GM20431 (cell line): ENCODE results near the gene DGKE.

Experiments used
- in situ Hi-C: fragments of 300-500 bp; cut with MseI, MboI; formaldehyde crosslinking; loops from one replicate; pipeline ENCODE4 v1.15.0; 2020; ENCODE audit warnings: low sequenced_read_pairs; ENCODE audit not compliant: unreplicated experiment

DGKE gene

DNA sequence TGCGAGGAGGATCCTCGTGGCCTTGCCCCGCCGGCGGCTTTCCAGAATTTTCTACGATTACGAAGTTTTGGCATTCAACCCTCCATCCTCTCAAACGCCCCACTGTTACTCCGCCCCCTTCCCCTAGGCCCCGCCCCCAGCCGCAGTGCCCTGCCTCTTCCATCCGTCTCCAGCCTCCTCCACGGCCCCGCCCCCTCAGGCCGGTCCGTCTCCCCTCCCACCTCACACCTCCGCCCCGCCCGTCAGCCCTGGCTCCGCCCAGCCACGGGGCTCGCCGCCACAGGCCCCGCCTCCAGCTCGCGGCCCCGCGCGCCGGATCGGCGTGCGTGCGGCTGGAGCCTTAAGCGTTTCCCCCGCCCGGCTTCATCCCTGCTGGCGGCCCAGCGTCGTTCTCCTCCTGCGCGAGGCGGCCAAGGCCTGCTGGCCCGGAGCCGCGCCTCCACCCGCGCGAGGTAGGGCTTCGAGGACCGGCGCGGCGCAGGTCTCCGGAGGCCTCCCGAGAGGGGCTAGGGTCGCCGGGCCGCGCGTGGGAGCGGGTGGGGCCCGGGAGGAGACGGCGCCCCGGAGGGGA, at the start of gene DGKE, which contains the start of gene C17orf67:
Gene DGKE (plus strand): TSS at position 343 of the 571 bp plus-strand sequence. CDS start 645 bp downstream, outside the sequence.
Gene C17orf67 (minus strand): TSS at position 112 of the 571 bp plus-strand sequence. CDS start 18,110 bp downstream, outside the sequence.
- in situ Hi-C loops, result no loop called here

DNA sequence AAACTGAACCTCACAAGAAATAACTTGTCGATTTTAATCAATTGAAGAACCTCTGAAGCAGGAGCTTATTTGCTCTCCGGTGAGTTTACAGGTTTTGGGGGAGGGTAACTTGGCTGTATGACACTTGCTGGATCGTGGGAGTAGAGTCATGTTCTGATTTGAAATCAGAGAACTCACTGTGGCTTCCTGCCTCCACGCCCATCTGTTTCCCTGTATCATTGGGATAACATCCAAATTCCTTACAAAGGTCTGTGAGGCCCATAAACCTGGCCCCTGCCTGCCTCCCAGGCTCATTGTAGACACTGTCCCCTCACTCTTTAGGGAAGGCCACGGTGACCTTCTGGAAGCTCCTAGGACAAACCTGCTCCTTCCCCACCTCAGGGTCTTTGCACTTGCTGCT, 48.5 kb upstream of the DGKE start:
- in situ Hi-C loops, result loop anchor here (25.0 kb wide), 1 partner anchor 98 kb away; no protein-coding TSS in a partner anchor

DNA sequence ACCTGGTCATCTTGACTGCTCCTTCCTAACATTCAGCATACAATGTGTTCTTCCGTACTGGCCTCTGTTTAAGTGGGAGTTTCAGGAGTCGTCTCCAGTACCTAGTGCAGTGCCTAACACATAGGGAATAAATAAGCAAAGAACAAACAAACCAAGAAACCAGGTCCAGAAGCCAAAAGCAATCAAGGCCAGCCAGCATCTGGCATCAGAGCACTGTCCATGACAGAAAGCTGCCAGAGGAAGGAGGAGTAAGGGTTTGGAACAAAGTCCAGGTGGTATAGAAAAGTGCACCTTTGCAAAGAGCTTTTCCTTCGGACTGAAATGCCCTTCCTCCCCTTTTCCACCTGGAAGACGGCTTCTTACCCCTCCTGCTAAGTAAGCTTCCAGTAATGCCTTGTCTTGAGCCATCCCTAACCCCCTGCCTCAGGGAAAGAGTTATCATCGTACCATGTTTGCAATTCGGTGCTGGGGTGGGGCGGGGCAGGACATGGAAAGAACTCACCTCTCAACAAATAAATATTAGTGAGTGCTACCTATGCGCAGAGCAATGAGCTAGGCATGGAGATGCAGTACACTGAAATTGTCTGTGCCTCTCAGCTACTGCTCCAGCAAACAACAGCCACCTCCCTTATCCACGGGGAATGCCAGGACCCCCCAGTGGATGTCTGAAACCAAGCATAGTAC, 47.8 kb upstream of the DGKE start:
- in situ Hi-C loops, result loop anchor here (25.0 kb wide), 1 partner anchor 99 kb away; no protein-coding TSS in a partner anchor

DNA sequence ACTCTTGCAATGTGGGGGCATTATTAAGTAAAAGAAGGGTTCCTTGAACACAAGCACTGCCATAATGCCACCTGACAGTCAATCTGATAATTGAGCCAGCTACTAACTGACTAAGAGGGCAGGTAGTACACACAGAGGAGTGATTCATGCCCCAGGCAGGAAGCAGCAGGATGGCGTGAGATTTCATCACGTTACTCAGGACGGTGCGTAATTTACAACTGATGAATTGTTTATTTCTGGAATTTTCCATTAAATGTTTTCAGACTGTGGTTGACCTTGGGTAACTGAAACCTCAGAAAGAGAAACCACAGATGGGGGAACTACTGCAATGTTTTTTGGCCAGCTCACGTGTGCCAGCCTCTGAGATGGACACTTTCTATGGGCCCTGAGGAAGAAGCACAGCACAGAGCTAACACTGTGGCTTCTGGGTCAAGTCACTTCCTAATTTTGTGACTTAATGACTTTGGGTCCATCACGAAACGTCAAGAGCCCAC, 46.9 kb upstream of the DGKE start:
- in situ Hi-C loops, result loop anchor here (25.0 kb wide), 1 partner anchor 100 kb away; no protein-coding TSS in a partner anchor

DNA sequence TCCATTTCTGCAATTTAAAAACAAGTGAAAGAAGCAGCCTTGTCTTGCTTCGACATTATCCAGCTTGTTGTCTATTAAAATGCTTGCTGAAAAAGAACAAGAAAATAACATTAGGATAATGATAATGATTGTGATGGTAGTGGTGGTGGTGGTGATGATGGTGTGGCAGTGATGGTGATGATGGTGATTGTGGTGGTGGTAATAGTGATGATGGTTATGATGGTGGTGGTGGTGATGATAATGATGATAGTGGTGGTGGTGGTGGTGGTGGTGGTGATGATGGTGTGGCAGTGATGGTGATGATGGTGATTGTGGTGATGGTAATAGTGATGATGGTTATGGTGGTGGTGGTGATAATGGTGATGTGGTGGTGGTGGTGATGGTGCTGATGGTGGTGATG, 41.7 kb upstream of the DGKE start:
- in situ Hi-C loops, result loop anchor here (25.0 kb wide), 1 partner anchor 105 kb away; no protein-coding TSS in a partner anchor

DNA sequence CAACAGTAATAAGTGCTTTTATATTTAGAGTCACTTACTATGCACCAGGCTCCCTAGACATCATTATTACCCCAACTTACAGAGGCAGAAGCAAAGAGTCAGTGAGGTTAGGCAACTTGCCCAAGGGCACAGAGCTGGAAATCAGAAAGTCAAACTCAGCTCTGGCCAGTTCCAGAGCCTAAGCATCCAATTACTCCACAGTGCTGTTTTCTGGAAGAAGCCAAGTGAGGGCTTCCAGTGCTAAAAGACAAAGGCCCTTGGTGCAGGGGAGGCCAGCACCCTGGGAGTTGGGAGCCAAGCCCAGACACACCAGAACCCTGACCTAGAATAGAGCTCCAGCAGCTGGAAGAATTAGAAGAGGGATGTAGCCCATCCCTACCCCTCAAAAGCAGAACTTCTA, 40.4 kb upstream of the DGKE start:
- in situ Hi-C loops, result loop anchor here (25.0 kb wide), 1 partner anchor 106 kb away; no protein-coding TSS in a partner anchor

DNA sequence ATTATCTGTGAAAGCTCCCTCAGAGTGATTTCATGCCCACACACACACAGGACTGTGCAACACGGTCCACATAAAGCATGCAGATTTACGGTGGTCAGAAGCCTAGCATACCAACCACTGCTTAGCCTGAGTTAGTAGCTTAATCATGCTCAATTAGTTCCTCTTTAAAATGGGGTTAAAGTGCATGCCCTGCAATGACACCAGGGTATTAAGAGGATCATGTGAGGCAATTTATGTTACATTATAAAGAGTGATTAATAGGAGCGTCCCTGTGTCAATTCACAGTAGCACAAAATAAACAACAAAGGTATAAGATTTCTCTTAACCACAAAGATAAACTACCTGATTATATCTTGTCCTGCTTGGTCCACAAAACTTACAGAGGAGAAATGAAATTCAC, 40.0 kb upstream of the DGKE start:
- in situ Hi-C loops, result loop anchor here (25.0 kb wide), 1 partner anchor 107 kb away; no protein-coding TSS in a partner anchor

DNA sequence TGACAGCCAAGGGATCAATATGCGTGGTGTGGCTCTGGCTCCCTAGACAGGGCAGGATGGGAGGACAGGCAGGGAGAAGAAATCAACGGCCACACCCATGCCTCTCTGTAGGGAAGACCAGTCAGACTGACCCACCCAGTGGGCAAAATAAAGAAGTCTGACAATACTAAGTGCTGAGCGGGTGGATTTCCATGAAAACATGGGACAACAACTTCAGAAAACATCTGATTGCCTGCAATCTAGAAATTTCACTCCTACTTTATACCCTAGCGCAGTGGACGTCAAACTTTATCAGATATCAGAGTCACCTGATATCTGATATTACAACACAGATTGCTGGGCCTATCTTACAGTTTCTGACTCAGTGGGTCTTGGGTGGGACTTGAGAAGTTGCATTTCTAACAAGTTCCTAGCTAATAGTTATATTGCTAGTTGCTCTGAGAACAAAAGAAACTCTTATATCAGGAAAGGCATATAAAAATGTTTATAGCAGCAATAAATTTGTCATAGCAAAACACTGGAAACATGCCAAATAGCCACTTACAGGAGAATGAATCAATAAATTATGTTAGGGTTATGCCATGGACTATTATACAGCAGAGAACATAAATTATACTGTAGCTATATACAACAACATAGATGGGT, 38.6 kb upstream of the DGKE start:
- in situ Hi-C loops, result loop anchor here (25.0 kb wide), 1 partner anchor 108 kb away; no protein-coding TSS in a partner anchor

DNA sequence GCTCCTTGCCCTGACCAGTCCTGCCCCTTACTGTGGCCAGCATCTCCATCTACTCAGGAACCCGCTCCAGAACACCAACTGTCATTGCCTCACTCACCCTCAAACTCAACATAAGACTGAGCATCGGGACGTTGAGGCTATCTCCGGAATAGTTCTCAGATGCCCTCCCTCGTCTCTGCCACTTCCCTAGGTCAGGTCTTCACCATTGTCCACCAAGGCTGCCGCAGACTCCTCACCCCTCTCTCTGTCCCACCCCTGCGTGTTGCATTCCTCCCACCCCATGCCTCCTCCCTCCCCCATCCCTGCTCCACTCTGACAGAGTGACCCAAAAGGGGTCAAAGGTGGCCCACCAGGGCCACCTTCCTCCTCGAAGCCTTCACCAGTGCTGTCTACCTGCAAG, 37.4 kb upstream of the DGKE start:
- in situ Hi-C loops, result loop anchor here (25.0 kb wide), 1 partner anchor 109 kb away; no protein-coding TSS in a partner anchor

DNA sequence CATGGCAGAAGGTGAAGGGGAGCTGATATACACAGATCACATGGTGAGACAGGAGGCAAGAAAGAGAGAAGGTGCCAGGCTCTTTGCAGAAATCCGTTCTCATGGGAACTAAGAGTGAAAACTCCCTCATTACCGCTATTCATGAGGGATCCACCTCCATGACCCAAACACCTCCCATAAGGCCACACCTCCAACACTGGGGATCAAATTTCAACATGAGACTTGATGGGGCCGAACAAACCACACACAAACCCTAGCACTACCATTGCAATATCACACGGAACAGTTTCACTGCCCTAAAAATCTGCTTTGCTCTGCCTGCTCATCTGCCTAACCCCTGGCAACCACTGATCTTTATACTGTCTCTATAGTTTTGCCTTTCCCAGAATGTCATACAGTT, 35.0 kb upstream of the DGKE start:
- in situ Hi-C loops, result loop anchor here (25.0 kb wide), 1 partner anchor 112 kb away; no protein-coding TSS in a partner anchor

DNA sequence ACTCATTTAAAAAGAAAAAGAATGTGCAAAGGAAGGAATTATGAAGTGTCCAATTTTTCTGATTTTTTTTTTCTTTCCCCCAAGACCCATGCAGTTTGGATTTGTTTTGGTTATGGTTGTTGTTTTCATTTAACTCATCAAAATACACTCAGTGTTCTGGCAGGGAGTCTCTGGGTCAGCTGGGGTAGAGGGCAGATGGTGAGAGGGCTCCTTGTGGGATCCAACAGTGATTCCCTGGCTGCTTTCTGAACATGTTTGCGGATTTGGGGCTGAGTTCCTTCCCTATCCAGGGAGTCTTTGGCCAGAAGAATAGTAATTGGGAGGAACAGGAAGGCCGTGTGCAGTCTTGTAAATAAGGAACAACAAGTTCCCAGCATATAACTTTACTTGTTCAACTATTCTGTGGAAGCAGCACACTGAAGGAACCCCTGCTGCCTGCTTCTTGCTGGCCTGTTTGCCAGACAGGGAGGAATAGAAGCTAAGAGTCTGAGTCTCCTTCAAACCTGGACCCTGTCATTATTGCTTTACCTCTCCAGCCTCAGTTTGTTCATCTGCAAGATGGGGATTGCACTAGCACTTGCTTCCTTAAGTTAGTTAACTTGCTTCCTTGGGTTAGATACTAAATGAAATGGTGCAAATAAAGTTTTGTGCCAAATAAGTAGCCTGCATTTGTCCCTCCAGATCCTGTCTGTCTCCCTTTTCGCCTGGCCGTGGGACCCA, 32.3 kb upstream of the DGKE start:
- in situ Hi-C loops, result no loop called here

DNA sequence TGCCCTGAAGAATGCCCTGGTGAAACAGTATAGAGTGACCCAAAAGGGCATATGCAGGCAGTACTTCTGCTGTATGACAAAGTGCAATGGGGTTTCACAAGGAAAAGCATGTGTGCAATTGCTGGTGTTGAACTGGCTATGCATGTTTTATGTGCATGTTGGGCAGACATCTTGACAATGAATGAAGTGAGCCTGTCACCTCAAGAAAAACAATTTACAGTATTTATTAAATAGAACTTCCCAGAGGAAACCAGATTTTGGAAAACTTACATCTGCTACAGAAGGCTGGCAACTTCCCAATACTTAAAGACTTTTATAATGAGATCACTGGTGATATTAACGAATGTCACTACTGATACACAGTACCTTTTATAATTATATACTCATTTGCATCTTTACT, 30.9 kb upstream of the DGKE start:
- in situ Hi-C loops, result no loop called here

DNA sequence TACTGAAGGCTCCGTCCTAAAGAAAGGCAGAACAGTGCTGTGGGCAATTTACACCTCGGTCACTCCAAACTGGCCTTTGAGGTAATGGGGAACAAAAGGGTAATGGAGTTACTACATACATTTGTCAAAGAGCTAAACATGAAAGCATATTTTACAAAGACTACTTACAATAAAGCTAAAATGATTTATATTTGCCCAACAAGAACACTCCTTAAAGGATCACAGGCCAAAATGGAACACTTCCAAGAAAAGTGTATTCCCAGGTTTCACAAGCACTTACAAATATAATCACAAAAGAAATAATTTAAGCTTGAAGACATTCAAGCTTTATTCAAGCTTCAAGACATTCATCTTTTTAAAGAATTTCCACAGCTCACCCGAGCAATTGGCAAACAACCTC, 29.5 kb upstream of the DGKE start:
- in situ Hi-C loops, result no loop called here

DNA sequence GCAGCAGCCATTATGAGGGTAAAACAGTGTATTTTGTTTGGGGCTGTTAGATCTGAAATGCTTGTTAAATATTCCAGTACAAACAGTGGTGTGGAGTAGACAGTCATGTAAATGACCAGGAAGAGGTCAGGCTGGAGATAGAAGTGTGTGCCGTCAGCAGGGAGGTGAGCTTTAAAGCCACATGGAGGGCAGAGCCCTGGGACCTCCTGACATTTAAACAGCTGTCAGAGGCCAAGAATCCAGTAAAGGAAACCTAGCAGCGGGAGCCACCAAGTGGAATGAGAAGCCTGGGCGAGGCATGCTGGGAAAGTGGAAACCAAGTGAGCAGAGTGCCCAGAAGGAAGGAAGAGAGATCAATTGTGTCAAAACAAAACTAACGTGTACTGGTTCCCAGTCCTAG, 27.0 kb upstream of the DGKE start:
- in situ Hi-C loops, result no loop called here

DNA sequence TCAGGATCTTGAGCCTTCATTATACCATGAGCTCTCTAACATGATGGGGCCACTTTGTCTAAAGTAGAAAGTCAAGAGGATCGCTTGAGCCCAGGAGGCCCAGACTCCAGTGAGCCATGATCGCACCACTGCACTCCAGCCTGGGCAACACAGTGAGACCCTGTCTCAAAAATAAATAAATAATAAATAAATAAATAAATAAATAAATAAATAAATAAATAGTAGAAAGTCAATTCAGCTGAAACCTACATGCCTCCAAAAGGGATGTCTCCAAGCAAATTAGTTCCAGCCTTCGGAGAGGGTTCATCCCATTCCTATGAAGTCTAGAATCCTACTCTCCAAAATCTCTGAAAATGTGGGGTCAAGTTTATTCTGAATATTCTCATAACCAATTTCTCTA, 26.2 kb upstream of the DGKE start:
- in situ Hi-C loops, result no loop called here

DNA sequence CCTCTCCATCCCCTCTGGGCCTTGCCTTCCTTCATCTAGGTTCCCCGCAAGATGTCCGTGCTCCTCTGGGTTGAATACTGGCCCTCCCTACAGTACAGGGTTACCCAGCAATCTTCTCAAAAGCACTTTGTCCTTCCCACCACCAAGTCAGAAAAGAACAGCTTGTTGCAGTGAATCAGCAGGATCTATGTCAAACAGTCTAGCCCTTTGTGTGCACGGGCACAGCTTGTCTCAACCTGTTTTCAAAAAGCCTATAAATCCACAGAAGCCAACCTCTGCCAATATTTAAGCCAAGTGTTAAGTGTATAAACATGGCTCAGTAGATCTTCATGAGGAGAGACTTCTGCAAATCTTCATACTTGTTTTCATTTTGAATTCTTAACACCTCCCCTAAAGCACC, 25.4 kb upstream of the DGKE start:
- in situ Hi-C loops, result no loop called here

DNA sequence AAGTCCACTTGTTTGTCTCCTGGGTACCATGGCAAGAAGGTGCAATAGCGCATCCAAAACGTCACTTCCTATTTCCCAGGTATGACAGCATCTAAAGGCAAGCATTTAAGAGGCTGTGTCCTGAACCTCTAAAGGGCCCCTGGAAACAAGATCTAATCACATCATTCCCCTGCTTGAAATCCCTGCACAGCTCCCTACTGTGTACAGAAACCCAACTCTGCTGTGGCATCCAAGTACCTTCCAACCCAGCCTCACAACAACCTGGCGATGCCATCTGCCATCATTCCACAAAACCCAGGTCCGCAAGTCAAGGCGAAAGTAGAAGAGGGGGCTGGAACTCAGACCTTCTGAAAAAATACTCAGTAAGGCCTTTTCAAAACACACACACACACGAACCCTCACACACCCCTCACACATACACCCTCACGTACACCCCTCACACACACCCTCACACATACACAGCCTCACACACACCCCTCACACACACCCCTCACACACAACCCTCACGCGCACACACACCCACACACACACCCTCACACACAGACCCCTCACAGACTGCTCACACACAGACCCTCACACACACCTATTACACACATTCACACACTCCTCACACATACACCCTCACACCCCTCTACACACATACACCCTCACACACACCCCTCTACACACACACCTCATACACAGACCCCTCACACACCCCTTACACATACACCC, 24.7 kb upstream of the DGKE start:
- in situ Hi-C loops, result no loop called here

DNA sequence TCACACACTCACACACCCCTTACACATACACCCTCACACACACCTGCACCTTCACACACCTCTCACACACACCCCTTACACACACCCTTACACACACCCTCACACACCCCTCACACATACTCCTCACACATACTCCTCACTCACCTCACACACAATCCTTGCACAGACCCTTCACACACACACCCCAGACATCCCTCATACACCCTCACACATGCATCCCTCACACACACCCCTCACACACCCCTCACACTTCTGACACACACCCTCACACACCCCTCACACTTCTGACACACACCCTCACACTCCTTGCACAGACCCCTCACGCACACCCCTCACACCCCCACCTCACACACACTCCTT, 24.2 kb upstream of the DGKE start:
- in situ Hi-C loops, result no loop called here

DNA sequence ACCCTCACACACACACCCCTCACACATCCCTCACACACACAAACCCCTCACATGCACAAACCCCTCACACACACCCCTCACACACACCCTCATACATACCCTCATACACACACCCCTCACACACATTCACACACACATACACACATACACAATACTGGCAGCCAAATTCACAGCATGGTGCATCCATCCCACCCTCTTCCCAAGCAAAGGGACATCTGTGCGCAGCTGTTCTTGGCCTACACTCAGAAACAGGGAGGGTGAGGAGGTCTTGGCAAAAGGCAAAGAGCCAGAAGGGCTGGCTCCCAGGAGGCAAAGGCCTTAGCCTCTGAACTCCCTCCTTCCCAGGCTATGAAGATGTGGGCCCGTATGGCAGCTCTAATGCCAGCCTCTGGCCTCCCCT, 23.6 kb upstream of the DGKE start:
- in situ Hi-C loops, result no loop called here
